Cerebellar cortex (tissue), 1 donor: ENCODE measurements around the gene PTPRD.
A peak's percentile ranks its signal among the peaks of the same experiment; 100 is the strongest.

Experiments
- DNase-seq: peaks from one replicate; pipeline ENCODE4 v3.0.0-alpha.2; 2015; ENCODE audit warnings: low spot score

The PTPRD gene

DNA sequence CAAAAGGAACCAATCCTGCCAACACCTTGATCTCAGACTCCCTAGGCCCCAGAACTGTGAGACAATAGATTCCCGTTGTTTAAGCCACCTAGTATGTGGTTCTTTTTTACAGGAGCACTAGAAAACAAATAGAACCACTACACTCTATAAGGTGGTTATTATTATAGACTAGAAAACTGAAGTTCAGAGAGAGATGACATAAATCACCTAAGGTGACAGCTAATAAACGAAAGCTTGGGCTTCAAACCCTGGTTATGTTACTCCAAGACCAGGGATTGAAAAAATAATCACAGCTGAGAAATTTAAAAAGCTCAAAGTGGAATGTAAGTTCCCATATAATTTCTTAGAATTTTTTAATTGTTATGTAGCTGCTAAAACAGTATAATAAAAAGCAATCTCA lies 2097.1 kb downstream of the PTPRD start:
- no peak for DNase-seq

GRCh38 chr9:8514760-8515159 lies 2098.0 kb downstream of the PTPRD start:
- no peak for DNase-seq

GRCh38 chr9:8508671-8509290 lies 2104.0 kb downstream of the PTPRD start:
- DNase-seq = no peak

DNA sequence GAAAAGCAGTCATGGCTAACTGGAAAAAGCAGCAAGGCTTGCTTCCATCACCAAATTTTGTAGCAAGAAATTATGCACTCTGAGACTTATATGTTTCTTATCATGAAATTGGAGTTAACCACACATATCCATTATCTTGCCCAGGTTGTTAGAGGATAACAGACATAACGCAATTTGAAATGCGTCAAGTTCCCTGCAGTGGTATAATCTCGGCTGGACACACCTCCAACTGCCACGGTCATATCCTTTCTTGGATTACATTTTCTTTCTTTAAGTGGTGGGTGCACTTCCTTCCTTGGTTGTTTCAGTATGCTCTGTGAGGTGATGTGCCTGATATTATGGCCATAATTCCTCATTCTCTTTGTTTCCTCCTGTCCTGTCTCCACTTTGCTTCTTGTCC lies 2118.2 kb downstream of the PTPRD start:
- DNase-seq = no peak

GRCh38 chr9:8492679-8493078 lies 2120.1 kb downstream of the PTPRD start:
- no peak for DNase-seq

GRCh38 chr9:8492024-8492423 lies 2120.8 kb downstream of the PTPRD start:
- DNase-seq = no peak

DNA sequence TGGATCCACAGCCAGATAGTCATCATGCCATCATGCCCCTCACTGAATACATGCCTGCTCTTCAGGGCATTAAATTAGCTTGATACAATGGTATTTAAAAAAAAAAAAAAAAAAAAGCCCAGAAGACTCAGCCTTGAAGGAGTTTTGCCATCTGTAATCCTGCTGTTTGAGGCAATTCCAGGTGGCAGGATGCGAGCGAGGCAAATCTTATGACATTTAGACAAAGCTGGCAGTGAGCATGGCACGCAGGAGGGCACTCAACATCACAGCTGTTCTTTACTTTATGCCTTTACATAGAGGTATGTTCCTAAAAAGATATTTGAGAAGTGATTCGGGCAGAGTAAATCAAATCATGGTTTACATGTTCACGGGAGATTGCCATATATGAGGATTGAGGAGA lies 2121.2 kb downstream of the PTPRD start:
- no peak for DNase-seq

DNA sequence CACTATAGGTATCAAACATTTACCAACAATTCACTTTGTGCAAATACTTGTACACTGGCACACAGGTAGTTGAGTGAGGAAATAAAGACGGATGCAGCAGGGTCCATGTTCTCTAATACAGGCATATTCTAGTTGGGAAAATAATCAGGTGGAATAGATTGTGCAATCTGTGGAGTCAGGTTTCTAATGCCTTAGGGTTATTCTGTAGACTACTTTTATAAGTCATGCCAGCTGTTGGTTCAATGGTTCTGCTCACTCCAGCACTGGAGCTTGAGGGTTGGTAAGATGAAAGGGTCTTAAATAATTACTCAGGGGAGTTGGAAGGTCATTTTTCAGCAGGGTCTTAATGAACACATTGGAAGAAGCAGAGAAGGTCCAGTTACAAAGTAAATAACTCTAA lies 2123.0 kb downstream of the PTPRD start:
- DNase-seq = no peak

DNA sequence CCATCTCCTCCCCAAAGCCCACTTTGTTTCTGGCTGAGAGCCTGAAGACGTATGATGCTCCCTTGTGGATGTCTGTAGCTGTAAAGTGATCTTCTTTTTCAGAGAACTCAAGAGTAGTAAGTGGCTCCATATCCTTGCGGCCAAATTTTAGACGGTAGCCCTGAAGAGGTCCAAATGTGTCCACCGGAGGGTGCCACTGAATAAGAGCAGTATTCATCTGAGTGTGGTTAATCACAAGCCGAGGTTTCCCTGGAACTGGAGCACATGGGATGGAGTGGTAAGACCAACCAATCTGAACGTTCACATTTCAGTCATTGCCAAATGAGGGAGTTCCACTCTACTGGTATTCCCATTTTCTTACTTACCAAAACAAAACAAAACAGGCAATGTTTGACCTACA lies 2126.7 kb downstream of the PTPRD start:
- DNase-seq = peak; percentile 49

DNA sequence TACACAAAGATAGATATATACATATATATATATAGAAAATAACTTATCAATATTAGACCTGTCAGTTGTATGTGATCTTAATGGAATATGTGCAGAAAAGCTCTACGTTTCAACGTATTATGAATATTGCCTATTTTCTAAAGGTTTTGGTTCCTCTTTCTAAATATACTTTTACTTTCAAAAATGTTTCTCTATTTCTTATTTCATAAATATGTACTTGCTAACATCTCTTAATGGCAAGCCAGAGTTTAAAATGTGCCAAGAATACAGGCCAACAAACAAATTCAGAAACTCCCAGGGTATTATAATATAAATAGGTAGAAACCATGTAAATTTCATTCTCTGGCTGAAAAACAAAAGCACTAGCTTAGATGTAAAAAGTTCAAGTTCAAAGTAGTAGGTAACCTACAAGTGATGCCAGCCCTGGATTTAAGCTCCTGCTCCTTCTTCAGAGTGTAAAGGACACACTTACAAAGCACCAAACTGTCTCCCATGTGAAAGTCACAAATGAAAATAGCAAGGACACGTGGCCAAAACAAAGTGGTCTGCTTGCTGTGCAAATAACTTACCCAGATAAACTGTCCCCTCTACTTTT lies 2128.1 kb downstream of the PTPRD start:
- DNase-seq = no peak

DNA sequence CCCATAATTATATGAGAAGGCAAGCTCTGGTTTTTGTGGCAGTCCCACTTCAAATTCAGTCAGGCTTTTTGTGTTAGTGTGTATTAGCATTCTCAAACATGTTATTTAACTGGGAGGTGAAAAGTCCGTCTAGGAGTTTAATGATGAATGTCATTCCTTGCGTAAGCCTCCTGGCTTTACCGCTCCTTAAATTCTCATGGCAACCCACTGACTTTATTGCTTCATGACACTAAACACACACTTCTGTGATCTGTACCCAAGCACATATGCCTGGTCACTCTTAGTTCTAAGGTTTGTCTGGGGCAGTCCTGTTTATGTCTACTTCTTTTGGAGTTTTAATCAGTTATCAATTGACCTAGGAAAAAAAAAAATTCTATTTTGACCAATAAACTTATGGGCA lies 2135.4 kb downstream of the PTPRD start:
- no peak for DNase-seq

- DNase-seq = no peak
Observed at GRCh38 chr9:8474937-8475336, 2137.9 kb downstream of the PTPRD start.

GRCh38 chr9:8473244-8474020 lies 2139.4 kb downstream of the PTPRD start:
- no peak for DNase-seq

GRCh38 chr9:8468045-8468637 lies 2144.7 kb downstream of the PTPRD start:
- DNase-seq = no peak

GRCh38 chr9:8457816-8458215 lies 2155.0 kb downstream of the PTPRD start:
- no peak for DNase-seq

DNA sequence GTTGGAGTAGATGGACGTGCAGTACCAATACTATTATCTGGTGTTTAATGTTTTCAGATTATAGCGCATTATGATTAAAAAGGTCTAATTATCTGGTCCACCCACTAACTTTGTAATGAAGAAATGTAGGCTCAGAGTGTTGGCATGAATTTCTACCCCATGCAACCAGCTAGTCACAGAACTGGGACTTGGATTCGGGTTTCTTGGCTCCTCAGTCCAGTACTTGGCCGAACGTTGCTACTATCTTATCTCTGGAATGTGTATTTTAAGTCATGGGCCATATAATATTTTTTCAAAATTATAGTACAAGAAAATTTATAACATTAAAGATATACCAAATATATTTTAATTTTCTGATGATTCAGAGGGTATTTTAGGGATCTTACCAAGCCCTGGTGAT lies 2155.7 kb downstream of the PTPRD start:
- no peak for DNase-seq

GRCh38 chr9:8456344-8456743 lies 2156.5 kb downstream of the PTPRD start:
- DNase-seq = no peak

- DNase-seq = peak; percentile 67
Observed at GRCh38 chr9:8450810-8451545, 2161.8 kb downstream of the PTPRD start.

DNA sequence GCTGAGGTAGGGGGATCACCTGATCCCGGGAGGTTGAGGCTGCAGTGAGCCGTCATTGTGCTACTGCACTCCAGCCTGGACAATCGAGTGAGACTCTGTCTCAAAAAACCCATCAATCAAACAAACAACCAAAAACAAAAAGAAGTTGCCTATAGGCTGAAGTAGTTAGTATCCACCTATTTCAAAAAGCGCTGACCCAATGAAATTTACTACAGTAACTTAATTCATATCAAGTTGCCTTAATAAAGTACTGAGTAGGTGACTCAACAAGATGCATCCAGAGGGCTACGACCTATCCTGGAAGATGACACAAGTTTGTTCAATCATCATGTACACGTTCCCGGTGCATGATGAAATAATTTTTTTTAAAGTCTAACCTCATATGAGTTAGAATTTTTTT lies 2164.6 kb downstream of the PTPRD start:
- DNase-seq = no peak

GRCh38 chr9:8447601-8448000 lies 2165.2 kb downstream of the PTPRD start:
- no peak for DNase-seq

DNA sequence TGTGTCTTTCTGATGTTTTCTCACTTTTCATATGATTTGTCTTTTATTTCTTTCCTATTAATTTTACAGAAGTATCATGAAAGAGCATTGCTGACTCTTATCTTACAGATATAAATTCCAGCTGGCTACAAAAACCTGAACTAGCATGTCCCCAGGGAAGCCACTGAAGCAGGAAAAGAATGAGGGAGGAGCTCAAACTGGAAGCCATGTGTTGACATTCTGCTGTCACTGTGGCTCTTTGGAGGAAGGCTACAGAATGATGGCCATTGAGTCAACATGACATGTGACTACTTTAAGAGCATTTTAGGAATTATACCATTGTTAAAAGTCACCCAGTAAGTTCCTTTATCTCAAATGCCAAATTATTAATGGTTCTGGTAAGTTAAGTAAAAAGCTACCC lies 2174.9 kb downstream of the PTPRD start:
- DNase-seq = no peak

DNA sequence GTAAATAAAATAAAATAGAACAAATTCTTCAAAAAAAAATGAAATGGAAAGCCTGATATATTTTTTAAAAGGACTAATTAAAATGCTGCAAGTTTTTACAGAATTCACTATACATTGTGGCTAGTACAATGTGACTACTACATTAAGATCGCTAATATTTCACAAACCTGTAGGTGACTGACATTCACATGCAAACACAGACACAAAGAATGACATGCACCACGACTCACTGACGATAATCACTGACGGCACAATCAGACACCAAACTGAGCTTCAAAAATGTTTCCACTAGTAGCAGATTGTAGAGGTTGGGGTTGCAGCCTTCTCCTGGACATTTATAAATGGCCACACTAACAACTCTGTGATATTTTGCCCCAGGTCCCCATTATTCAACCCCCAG lies 2175.5 kb downstream of the PTPRD start:
- no peak for DNase-seq
